H1 (cell line): Measurements from ENCODE around the gene BCAR1. TPM values are rescaled to one million over a fixed set of nuclear protein-coding genes. Genes with fewer than 3 reads are reported as not detected.

Experiments used
- CTCF ChIA-PET: fragments of 300-600 bp; sonication (Branson Sonifier 250); formaldehyde crosslinking; loops from one replicate; lab custom pipeline; 2021; ENCODE audit not compliant: partially characterized antibody; lab: Charles Lee
- POLR2A ChIA-PET: fragments of 300-600 bp; sonication (Branson Sonifier 250); formaldehyde crosslinking; loops from one replicate; lab custom pipeline; 2021; ENCODE audit warnings: inconsistent platforms; ENCODE audit not compliant: partially characterized antibody; lab: Charles Lee
- DNase-seq, 2 experiments: peaks; one replicate each; pipeline versions ENCODE4 v3.0.0 to v3.0.0-alpha.2; 2010 to 2022; ENCODE audit warnings: low spot score in 2 of 2, low read depth in 1 of 2, mixed read lengths in 1 of 2
- FAIRE-seq: peaks from 2 replicates; lab custom pipeline; 2011; peaks lifted over from hg19 to GRCh38; lab: Jason Lieb, UNC
- H2AFZ ChIP-seq: 2 replicates; pipeline ENCODE4 v1.8.1; 2012; ENCODE audit warnings: low read length, inconsistent platforms
- H2AK5ac ChIP-seq: 2 replicates; pipeline ENCODE4 v1.6.1; 2013; ENCODE audit warnings: low read depth, low read length
- H2BK120ac ChIP-seq: replicated peaks from 2 replicates; pipeline ENCODE3; 2013; ENCODE audit warnings: low read depth, low read length, inconsistent platforms
- H2BK12ac ChIP-seq: 2 replicates; pipeline ENCODE4 v1.6.1; 2013; ENCODE audit warnings: low read depth, low read length
- H2BK15ac ChIP-seq: 2 replicates; pipeline ENCODE4 v1.6.1; 2013; ENCODE audit warnings: low read length
- H2BK20ac ChIP-seq: 2 replicates; pipeline ENCODE4 v1.6.1; 2013; ENCODE audit warnings: low read length
- H2BK5ac ChIP-seq: 2 replicates; pipeline ENCODE4 v1.6.1; 2013; ENCODE audit warnings: low read depth, low read length
- H3K14ac ChIP-seq: 2 replicates; pipeline ENCODE4 v1.6.1; 2013; ENCODE audit warnings: inconsistent platforms; ENCODE audit not compliant: insufficient read length
- H3K18ac ChIP-seq: 2 replicates; pipeline ENCODE4 v1.6.1; 2013; ENCODE audit warnings: low read length; ENCODE audit errors: extremely low read depth
- H3K23ac ChIP-seq: 2 replicates; pipeline ENCODE4 v1.6.1; 2013; ENCODE audit warnings: inconsistent platforms; ENCODE audit not compliant: insufficient read length
- H3K23me2 ChIP-seq: 2 replicates; pipeline ENCODE4 v1.6.1; 2013; ENCODE audit warnings: low read depth, low read length
- H3K27ac ChIP-seq: 2 replicates; pipeline ENCODE4 v1.6.1; 2011; ENCODE audit warnings: low read depth, low read length, inconsistent platforms
- H3K27me3 ChIP-seq, 4 experiments: replicated peaks in 1 of 4; 1 replicate in 1 of 4; 2 replicates in 3 of 4; pipeline versions ENCODE4 v1.6.1 to v1.8.1; 2011 to 2013; ENCODE audit warnings: low read length in 3 of 4, mild to moderate bottlenecking in 3 of 4, inconsistent platforms in 2 of 4, mixed read lengths in 2 of 4, moderate library complexity in 1 of 4; ENCODE audit not compliant: control insufficient read depth in 3 of 4, insufficient read depth in 3 of 4; ENCODE audit errors: extremely low read depth in 1 of 4
- H3K36me3 ChIP-seq, 4 experiments: 2 replicates each; pipeline versions ENCODE4 v1.6.1 to v1.8.1; 2011 to 2013; ENCODE audit warnings: mild to moderate bottlenecking in 4 of 4, low read length in 3 of 4, moderate library complexity in 2 of 4, control low read depth in 1 of 4, inconsistent platforms in 1 of 4; ENCODE audit not compliant: insufficient read depth in 4 of 4, control insufficient read depth in 2 of 4
- H3K4ac ChIP-seq: replicated peaks from 2 replicates; pipeline ENCODE3; 2013; ENCODE audit warnings: low read length, low read depth, mixed read lengths, inconsistent platforms; ENCODE audit not compliant: insufficient read length
- H3K4me1 ChIP-seq, 4 experiments: replicated peaks in 1 of 4; 1 replicate in 1 of 4; 2 replicates in 3 of 4; pipeline versions ENCODE4 v1.6.1 to v1.8.1; 2011 to 2013; ENCODE audit warnings: low read length in 3 of 4, inconsistent platforms in 2 of 4, mixed read lengths in 1 of 4; ENCODE audit not compliant: insufficient read depth in 4 of 4, control insufficient read depth in 3 of 4
- H3K4me2 ChIP-seq, 2 experiments: 2 replicates each; pipeline versions ENCODE4 v1.6.1 to v1.8.1; 2011 to 2013; ENCODE audit warnings: low read depth in 2 of 2, low read length in 2 of 2, control low read depth in 1 of 2, inconsistent platforms in 1 of 2, mild to moderate bottlenecking in 1 of 2; ENCODE audit not compliant: insufficient read depth in 1 of 2
- H3K4me3 ChIP-seq, 4 experiments: fragments of 200-600, 300-600 bp in 1 of 4; sonication (generic), shearing (Covaris generic), sonication (Bioruptor Twin) in 1 of 4; 2 replicates each; pipeline versions ENCODE4 v1.5.1 to v1.8.1; 2011 to 2016; ENCODE audit warnings: low read length in 4 of 4, low read depth in 3 of 4, control low read depth in 2 of 4, inconsistent platforms in 2 of 4, mild to moderate bottlenecking in 2 of 4, mixed read lengths in 1 of 4, moderate library complexity in 1 of 4; ENCODE audit not compliant: insufficient read depth in 2 of 4; ENCODE audit errors: extremely low read depth in 1 of 4
- H3K56ac ChIP-seq: replicated peaks from 2 replicates; pipeline ENCODE3; 2013; ENCODE audit warnings: low read depth, mild to moderate bottlenecking, mixed read lengths, low read length, inconsistent platforms; ENCODE audit not compliant: insufficient read length
- H3K79me1 ChIP-seq: 2 replicates; pipeline ENCODE4 v1.6.1; 2013; ENCODE audit warnings: low read depth, low read length, control low read depth
- H3K79me2 ChIP-seq, 2 experiments: 2 replicates each; pipeline versions ENCODE4 v1.6.1 to v1.8.1; 2012 to 2013; ENCODE audit warnings: low read length in 2 of 2, mild to moderate bottlenecking in 2 of 2, inconsistent platforms in 1 of 2; ENCODE audit not compliant: insufficient read depth in 2 of 2, control insufficient read depth in 1 of 2
- H3K9ac ChIP-seq, 4 experiments: replicated peaks in 1 of 4; 1 replicate in 1 of 4; 2 replicates in 3 of 4; pipeline versions ENCODE4 v1.6.1 to v1.8.1; 2011 to 2013; ENCODE audit warnings: low read depth in 3 of 4, low read length in 3 of 4, control low read depth in 2 of 4, mild to moderate bottlenecking in 2 of 4, moderate library complexity in 2 of 4, inconsistent platforms in 1 of 4; ENCODE audit errors: extremely low read depth in 1 of 4
- H3K9me3 ChIP-seq, 2 experiments: 2 replicates each; pipeline versions ENCODE4 v1.6.1 to v1.8.1; 2012 to 2013; ENCODE audit warnings: mild to moderate bottlenecking in 2 of 2, moderate library complexity in 2 of 2, control low read depth in 1 of 2, inconsistent platforms in 1 of 2, low read depth in 1 of 2, low read length in 1 of 2, mixed read lengths in 1 of 2; ENCODE audit not compliant: insufficient read depth in 2 of 2
- H4K20me1 ChIP-seq, 2 experiments: replicated peaks in 1 of 2; 2 replicates each; pipeline versions ENCODE3 to v1.8.1; 2011 to 2013; ENCODE audit warnings: inconsistent platforms in 2 of 2, low read length in 2 of 2, mild to moderate bottlenecking in 1 of 2; ENCODE audit not compliant: insufficient read depth in 2 of 2, control insufficient read depth in 1 of 2
- H4K5ac ChIP-seq: 2 replicates; pipeline ENCODE4 v1.6.1; 2013; ENCODE audit warnings: low read length, low read depth, mixed read lengths, inconsistent platforms; ENCODE audit not compliant: insufficient read length
- H4K8ac ChIP-seq: 2 replicates; pipeline ENCODE4 v1.8.0; 2013; ENCODE audit warnings: mild to moderate bottlenecking, moderate library complexity, low read length, inconsistent platforms; ENCODE audit not compliant: insufficient read depth; ENCODE audit errors: extremely low read depth
- H4K91ac ChIP-seq: replicated peaks from 2 replicates; pipeline ENCODE3; 2013; ENCODE audit warnings: low read length, mixed read lengths, inconsistent platforms; ENCODE audit not compliant: insufficient read length
- BACH1 ChIP-seq: IDR thresholded peaks from 2 replicates; pipeline ENCODE4 v1.6.1; 2012; ENCODE audit warnings: low read length, improper control_type of control experiment
- E2F6 ChIP-seq: IDR thresholded peaks from 2 replicates; pipeline ENCODE4 v1.6.1; 2012; ENCODE audit warnings: inconsistent platforms
- KDM4A ChIP-seq: IDR thresholded peaks from one replicate; pipeline ENCODE4 v1.7.1; 2012; ENCODE audit warnings: low read depth, mild to moderate bottlenecking, moderate library complexity, low read length, inconsistent platforms; ENCODE audit not compliant: severe bottlenecking
- PHF8 ChIP-seq: fragments of 200-600 bp; sonication (generic); conservative IDR thresholded peaks from 2 replicates; pipeline ENCODE4 v1.7.1; 2012; ENCODE audit warnings: low read depth, mild to moderate bottlenecking, inconsistent platforms, low read length, moderate library complexity
- RNF2 ChIP-seq: fragments of 200-900, 300-1000 bp; sonication (generic); IDR thresholded peaks from 2 replicates; pipeline ENCODE4 v1.7.1; 2016; ENCODE audit warnings: borderline replicate concordance, low read depth, mild to moderate bottlenecking, antibody characterized with exemption, low read length; ENCODE audit not compliant: poor library complexity, severe bottlenecking; ENCODE audit errors: missing control alignments
- TCF12 ChIP-seq: IDR thresholded peaks from 2 replicates; pipeline ENCODE4 v1.6.1; 2011; ENCODE audit warnings: low read depth, mild to moderate bottlenecking, low read length
- WGBS, 2 experiments: shearing (Covaris generic) in 1 of 2; methylation state at CpG; one replicate each; pipeline versions ENCODE4 v1.1.6 to v1.1.7; 2013 to 2015; ENCODE audit warnings: low lambda C conversion rate in 2 of 2, mixed read lengths in 2 of 2, inconsistent platforms in 1 of 2, low coverage in 1 of 2, missing lambda C conversion rate in 1 of 2; ENCODE audit not compliant: insufficient replicate concordance in 2 of 2, insufficient coverage in 1 of 2, insufficient read length in 1 of 2; ENCODE audit errors: extremely low coverage in 1 of 2, missing lambda C conversion rate in 1 of 2; 5-methylcytosine and 5-hydroxymethylcytosine counted together
- polyA plus RNA-seq, 7 experiments: library from polyadenylated mRNA; depleted of rRNA in 3 of 7; stranded (reverse) in 5 of 7; unstranded in 2 of 7; fragments of >200 nt in 5 of 7; fragments of 200-250 nt in 2 of 7; gene quantifications; 1 replicate in 5 of 7; 2 replicates in 1 of 7; 4 replicates in 1 of 7; pipeline versions ENCODE4 v1.2.1 to v1.2.3, GENCODE V29; 2011 to 2013; ENCODE audit warnings: missing spikeins in 2 of 7, mixed read lengths in 2 of 7
- total RNA-seq: library from RNA; stranded (reverse); fragmentation: NEBNext Ultra II Directional; extraction: Animal tissue kit (Norgen Biotek cat#: 25700); gene quantifications from 2 replicates; pipeline ENCODE4 v1.2.1, GENCODE V29; 2021

The BCAR1 gene
- total and polyA plus RNA-seq, 2 of the 8 experiments (the other 6 are each of a cell fraction or from before 2014, with no cell fraction given) = 59.8 to 105 TPM

DNA sequence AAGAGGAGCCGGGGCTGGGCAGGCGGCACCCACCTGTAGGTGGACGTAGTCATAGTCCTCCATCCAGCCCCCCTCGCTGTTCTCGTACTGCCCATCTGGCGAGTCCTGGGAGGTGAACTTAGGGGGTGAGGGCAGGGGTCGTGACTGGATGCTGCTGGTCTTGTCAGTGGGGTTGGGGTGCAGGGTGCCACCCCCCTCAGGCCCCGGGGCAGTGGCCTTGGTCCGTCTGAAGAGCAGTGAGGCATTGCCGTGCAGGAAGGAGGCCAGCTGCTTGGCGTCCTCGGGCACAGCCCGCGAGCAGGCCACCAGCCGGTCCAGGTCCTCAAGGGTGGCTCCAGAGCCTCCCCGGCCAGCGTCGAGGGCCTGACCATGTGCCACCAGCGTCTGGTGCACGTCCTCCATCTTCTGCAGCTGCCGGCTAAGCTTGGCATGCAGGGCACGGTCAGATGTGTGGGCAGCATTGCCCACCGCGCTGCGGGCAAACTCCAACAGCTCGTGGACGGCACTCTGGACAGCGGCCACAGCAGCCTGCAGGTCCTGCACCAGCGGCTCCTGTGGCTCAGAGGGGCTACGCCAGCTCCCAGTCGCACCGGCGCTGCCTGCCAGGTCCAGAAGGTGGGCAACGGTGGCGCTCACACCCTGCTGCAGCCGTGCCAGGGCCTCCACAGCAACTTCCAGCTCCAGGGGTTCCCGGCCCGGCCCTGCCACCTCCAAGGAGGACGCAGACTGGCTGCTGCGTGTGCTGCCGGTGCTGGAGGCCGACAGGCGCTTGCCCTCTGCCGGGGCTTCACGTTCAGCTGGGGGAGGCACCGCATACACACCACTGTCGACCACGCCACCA lies 16.3 kb downstream of the BCAR1 start:
- CTCF ChIA-PET = interaction anchor here (0.5 to 10.8 kb wide), 27 partner anchors 10 to 260 kb away, joined by 3 to 236 read pairs (median 6); partner anchors contain the start of genes BCAR1 and CTRB2
- Histone ChIP-seq H2BK20ac (no peak overlapping the region), H4K20me1 (peaks cover 22 to 34% of the 10 kb centered on the region in 2 experiments), H3K23me2 (no peaks in the 10 kb centered on the region), H3K4ac (no peak overlapping the region), H4K8ac (no peak overlapping the region), H3K79me2 (peaks cover 0 to 12% of the 10 kb centered on the region in 2 experiments; a peak in 2 of 4 replicates), H2AFZ (no peak overlapping the region), H3K4me2 (no peak overlapping the region), H2AK5ac (no peak overlapping the region), H3K27ac (no peak overlapping the region), H2BK120ac (no peak overlapping the region), H3K18ac (no peak overlapping the region), H4K5ac (no peak overlapping the region), H3K9ac (no peak overlapping the region), H2BK5ac (no peak overlapping the region), H3K27me3 (no peaks in the 10 kb centered on the region), H2BK12ac (no peak overlapping the region), H3K23ac (no peak overlapping the region), H3K36me3 (peaks cover 6 to 37% (median 20%) of the 10 kb centered on the region in 4 experiments; a peak in 7 of 8 replicates), H2BK15ac (no peak overlapping the region), H3K4me1 (peaks cover 0 to 4% (median 2%) of the 10 kb centered on the region in 4 experiments; a peak in 2 of 7 replicates), H3K9me3 (no peaks in the 10 kb centered on the region), H3K79me1 (peaks cover 12% of the 10 kb centered on the region; the same call in 1 of the 2 replicates), H3K14ac (no peak overlapping the region), H3K4me3 (no peak overlapping the region), H4K91ac (no peak overlapping the region), H3K56ac (no peak overlapping the region)
- 92% methylated on average over 44 of the region's 48 CpGs; no CpG with 5 or more reads in 1 of the 2 experiments for WGBS, 2 experiments
- FAIRE-seq (no peak), DNase-seq (no peak)
- no peak for TF ChIP-seq KDM4A
- no peak for TF ChIP-seq TCF12
- no peak for TF ChIP-seq BACH1
- TF ChIP-seq E2F6 = no peak
- TF ChIP-seq RNF2 = no peak
- no peak for TF ChIP-seq PHF8
- TF ChIP-seq, all 59 proteins: peak for 0
- POLR2A ChIA-PET = interaction anchor here (0.6 to 22.7 kb wide), 11 partner anchors 10 to 199 kb away, joined by 3 to 375 read pairs (median 4); partner anchors contain the start of genes BCAR1 and CFDP1
